Hippocampal formation (tissue), 2 donors: ENCODE results near the gene PRKCA.

Experiments used
- DNase-seq, 2 donors: peaks; one replicate each; lab custom pipeline; 2025; lab: John Stamatoyannopoulos, UW

The PRKCA gene

DNA sequence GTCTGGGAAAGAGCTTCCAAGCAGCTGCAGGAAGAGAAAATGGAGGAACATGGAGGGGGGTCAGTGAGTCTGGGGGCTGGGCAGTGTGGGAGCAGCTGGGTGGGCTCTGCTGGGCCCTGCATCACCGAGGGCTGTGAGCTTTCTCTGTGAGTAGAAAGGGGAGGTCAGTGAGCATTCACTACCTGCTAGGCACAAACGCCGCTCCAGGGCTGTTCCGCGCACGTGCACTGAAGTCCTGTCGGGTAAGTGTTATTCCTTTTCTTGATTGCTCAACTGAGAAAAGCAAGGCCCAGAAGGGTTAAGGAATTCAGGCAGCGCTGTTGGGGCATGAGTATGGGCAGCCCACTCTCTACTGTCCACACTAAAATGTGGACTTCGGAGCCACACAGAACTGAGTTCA lies 537.2 kb downstream of the PRKCA start:
- DNase-seq, result no peak

DNA sequence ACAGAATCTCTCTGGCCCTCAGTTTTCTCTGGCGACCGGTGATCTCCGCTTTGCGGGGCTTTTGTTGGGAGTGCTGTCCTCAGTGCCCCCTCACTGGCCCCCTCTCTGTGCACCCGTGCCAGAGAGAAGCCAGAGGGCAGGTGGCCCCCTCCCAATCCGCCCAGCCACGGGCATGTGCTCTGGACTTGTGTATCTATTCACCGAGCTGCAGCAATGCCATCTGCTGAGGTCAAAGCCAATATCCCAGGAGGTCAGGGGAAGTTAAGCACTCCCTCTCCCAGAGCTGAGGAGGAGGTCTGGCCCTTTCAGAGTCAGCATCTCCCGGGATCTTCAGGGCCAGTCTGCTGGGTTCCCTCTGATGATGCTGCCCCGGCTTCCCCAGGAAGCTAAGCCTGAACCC lies 537.6 kb downstream of the PRKCA start:
- DNase-seq, result no peak

DNA sequence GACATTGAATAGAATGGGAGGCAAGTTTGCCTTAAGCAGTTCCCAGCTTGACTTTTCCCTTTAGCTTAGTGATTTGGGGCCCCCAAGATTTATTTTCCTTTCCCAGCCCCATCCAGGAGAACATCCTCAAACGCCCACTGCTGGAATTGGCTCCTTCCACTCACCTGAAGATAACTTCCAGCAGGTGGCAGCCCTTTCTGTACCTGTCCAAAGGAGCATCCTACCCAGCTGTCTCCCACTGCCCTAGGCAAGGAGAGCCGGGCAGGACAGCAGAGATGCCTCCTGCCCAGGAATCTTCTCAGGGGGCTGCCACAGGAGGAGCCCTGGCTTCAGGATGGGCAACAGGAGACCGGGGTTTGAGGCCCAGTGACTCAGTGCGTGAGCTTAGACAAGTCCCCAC lies 538.9 kb downstream of the PRKCA start:
- DNase-seq, result no peak

DNA sequence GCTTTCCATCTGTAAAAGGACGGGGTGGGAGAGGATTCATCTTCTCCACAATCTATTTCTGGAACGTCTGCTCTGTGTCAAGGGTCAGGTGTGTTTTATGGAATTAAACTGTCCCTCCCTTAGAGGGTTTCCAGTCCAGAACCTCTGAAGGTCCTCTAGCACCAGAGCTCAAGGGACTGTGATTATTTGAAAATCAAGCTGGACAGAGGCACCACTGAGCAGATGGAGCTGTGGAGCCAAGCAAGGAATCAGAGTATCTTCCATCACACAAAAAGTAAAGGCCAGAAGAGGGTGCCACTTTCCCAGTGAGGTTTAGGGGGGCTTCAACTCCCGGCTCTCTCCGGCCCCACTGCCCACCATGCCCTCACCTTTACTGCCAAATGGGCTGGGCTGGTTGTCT lies 539.3 kb downstream of the PRKCA start:
- DNase-seq, result no peak

DNA sequence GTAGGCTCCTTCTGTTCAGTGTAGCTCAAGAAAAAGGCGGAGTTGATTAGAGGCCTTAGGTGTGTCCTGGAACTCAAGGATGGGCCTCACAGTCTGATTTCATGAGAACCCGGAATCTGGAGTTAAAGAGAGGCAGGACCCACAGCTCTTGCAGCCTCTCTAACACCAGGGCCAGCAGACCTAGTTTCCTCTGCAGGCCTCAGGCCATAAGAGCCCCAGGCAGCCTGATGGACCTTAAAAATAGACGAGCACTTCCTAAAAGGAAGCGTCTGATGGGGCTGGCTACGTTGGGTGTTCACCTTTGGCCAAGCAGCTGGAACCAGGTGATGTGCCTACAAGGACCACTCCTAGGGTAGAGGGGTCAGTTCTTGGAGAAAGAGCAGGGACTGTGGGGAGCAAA lies 540.1 kb downstream of the PRKCA start:
- DNase-seq, result no peak

DNA sequence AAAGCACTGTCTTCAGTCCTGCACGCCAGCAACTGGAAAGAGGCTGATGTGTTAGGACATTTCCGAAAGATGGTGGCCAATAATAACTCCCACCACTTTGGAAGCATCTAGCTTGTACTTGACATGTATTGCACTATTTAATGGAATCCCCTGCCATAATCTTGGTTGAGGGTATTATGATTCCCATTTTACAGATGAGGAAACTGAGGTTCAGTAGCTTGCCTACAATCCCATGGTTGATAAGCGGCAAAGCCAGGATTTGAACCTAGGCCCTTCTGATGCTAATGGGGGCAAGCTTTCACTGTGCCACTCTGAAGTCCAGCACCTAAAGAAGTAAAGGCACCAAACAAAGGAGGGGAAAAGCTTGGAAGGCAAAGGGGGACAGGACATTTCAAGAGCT lies 540.5 kb downstream of the PRKCA start:
- DNase-seq, result no peak

DNA sequence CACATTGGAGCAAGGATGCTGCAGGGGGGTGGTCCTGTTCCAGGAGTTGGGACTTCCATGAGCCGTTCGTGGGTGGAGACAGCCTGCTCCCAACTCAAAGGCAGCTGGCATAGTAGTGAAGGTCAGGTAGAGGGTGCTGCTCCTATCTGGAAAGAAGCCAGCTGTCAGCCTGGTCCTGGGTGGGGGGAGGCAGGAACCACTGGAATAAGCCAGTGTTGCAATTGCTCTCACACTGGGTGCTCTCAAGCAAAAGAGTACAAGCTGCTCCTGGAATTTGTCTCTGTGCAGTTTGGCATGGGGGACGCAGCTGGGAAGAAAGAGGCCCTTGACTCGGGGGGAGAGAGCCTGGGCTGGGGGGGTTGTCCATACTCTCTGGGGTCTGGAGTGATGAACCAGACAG lies 541.2 kb downstream of the PRKCA start:
- no peak for DNase-seq

DNA sequence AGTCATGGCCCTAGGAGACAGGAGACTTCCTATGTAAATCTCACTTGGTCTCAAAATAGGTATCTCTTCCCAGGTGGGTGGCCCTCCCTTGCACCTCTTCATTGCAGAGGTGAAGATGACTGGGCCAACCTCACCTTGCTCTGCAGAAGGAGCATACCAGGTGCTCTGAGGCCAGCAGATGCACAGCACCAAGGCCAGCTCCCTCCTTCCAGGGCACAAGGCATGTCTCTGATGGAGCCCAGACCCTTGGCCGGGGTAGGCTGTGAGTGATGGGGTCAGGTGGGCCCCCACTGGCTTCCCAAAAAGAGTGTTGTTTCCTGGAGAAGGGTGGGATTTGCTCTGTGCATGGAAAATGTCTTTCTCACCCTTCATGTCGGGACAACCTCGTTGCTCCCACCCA lies 545.3 kb downstream of the PRKCA start:
- DNase-seq, result no peak

DNA sequence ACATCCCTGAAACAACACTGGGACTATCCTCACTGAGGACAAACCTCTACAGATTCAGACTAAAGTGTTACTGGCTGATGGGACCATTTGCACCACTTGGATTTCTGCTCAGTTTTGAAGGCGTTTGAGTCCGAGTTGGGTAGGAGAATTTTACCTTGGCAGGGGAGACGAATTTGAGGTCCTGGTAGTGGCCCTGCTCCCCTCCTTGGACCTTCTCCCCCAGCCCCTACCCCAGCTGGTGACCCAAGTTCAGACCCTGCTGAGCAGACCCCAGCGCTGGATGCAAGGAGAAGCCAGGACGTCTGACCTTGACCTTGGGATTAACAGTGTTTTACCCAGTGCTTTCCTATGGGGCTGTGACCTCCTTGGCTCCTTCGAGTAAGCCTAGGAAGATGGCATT lies 546.1 kb downstream of the PRKCA start:
- no peak for DNase-seq

DNA sequence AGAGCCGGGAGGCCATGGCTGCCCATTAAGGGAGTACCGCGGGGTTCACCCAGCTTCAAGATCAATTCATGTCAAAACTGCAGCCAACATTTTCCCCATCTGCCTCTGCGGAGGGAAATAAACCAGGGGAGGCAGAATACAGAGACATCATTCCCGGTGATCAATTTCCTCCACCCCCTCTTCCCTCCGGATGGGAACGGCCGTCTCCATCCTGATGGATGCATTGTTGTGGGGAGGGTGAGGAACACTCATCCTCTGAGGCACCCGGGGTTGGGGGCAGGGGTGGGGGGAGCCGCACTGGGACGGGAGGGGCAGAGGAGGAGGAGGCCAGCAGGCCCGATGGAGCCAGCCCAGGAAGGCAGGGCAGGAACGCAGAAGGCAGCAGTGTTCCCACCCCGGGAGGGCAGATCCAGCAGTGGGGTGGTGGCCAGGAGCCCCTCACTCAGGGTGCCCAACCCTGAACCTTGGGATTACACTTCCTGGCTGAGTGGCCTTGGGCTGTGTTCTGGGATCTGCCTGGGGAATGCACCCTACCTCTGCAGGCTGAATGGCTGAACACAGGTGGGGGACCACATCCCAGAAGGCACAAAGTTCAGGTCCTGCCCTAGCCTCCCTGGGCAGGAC lies 546.7 kb downstream of the PRKCA start:
- no peak for DNase-seq

DNA sequence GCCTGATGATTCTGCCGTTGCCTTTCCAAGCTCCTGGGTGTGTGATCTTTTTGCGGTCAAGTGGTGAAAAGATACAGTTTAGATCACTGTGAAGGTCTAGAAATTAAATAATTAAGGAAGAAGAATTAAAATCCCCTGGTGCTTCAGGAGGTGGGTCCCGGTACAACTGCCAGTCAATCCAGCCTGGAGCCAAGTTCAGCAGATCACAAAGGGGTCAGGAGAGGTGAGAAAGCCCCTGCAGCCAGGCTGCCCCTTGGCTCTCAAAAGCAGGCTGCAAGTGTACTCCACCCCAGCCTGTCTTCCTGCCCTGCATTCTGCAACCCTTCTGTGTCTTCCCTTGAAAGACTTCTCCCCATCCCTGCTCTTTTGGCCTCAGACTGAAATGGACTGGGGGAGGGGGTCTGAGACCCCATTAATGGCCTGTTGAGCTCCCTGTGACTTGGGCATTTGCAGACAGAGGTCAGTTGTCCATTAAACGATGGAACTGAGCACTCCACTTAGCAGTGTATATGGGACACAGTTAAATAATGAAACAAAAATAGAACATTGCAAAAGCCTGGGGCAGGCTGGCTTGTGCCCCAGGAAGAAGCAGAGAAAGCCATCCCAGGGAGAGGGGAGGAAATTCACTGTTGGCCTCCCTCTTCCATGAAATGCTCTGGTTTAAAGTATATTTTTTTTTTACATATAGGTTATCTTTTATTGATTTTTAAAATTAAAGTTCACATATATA lies 547.6 kb downstream of the PRKCA start:
- no peak for DNase-seq

DNA sequence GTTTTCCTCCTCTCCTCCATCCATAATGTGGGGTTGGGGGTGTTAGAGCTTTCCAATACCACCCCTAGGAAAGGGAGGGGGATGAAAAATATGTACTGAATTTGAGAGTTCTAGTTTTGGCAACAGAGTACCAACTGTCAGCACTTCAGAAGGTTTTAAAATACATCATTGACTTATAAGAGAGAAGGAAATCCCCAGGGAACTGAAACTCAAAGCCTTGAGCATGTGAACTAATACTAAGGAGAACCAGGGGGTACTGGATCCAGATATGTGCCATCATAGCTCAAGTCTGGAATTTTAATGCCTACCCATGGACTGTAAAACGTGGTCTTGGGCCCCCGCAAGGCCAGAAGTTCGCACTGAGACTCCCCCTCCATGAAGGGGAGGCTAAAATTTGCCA lies 548.3 kb downstream of the PRKCA start:
- no peak for DNase-seq

DNA sequence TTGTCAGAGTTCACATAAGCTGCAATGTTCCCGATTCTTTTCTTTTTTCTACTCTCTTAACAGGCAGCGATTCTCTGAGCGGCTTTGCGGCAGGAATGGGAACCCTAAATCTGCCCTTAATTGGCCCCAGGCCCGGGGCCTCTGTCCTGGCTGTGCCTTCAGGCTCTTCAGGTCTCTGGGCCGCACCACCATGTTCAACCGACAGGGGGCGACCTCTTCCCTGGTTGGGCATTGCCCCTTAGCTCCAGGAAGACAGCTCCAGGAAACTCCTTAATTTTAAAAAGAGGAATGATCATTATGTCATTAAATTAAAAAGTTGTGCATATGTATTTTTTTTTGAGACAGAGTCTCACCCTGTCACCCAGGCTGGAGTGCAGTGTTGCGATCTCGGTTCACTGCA lies 552.8 kb downstream of the PRKCA start:
- DNase-seq, result no peak

DNA sequence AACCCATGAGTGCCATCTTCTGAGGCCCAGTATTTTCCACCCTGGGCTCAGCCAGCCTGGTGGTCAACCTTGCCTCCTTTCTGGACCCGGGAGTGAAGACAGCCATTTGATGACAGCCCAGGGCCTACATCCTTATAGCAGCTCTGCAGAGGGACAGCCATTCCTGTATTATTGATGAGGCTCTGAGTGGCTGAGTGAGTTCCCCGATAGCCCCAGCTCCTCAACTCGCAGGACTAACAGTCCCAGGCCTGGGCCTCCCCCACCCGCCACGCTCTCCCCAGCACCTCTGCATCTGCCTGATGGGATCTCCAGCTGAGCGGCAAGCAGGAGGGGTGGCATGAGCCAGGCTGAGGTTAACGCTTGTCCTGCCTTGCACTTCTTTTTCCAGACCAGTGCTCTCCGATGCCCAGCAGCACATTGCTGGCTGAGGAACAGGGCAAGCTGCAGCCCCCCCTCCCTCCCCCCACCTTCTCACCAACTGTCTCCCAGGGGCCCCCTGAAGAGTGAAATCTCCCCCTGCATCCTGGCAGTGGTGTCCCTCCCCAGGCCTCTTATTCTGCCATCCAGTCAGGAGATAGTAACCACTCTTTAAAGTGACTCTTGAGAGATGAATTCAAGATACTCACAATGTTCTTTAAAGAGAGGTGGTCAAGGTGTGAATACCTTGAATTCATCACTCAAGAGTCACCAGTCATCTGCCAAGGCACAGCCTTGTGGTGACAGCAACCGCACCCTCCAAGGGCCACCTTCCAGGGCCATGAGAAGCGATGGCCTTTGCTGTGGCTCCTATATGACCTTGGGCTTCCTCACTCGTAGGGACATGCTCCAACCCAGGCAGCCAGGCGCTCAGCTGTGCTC lies 556.0 kb downstream of the PRKCA start:
- no peak for DNase-seq

DNA sequence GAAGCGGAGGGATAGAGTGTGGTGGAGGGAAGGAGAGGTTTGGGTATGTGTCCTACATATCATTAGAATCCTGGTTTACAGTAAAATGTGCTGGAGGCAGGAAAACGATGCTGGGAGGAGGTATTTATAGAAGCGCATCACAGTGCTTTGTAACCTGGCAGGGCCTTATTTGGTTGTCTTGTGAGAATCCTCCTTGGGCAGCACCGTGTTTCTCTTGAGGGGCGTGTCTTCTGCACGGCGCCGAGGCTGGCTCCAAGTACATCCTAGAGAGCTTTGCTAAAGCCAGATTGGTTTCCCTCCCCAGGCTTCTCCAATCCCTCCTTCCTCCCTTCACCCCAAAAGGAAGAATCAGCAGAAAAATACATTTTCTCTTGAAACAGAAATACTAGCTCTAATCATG lies 556.9 kb downstream of the PRKCA start:
- no peak for DNase-seq

DNA sequence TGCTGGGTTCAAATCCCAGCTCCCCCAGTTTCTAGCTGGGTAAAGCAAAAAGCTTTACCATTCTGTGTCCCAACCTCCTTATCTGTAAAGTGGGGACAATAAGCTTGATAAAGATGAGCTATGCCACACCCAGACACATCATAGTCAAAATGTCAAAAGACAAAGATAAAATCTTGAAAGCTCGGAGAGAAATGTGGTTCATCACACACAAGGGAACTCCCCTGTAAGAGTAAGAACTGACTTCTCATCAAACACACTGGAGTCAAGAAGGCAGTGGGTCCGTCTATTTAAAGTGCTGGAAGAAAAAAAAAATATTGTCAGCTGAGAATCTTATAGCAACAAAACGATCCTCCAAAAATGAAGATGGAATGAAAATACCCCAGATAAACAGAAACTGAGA lies 557.8 kb downstream of the PRKCA start:
- DNase-seq, result no peak
